HL-60 (cell line): ENCODE data around the gene GNS.

Experiments
- DNase-seq, 2 experiments: peaks; one replicate each; pipeline ENCODE4 v3.0.0-alpha.2; 2010 to 2020; ENCODE audit warnings: low read depth in 1 of 2, low spot score in 1 of 2
- H3K27ac ChIP-seq: fragments of 250-450 bp; sonication (Bioruptor Pico); replicated peaks from 2 replicates; pipeline ENCODE4 v1.5.1; 2020; ENCODE audit warnings: mild to moderate bottlenecking, moderate library complexity
- H3K27me3 ChIP-seq: fragments of 250-450 bp; sonication (Bioruptor Pico); 2 replicates; pipeline ENCODE4 v1.5.1; 2021; ENCODE audit warnings: mild to moderate bottlenecking, moderate library complexity; ENCODE audit not compliant: insufficient read depth, poor library complexity, severe bottlenecking
- H3K4me3 ChIP-seq: replicated peaks from 2 replicates; pipeline ENCODE4 v1.5.1; 2011; ENCODE audit warnings: mild to moderate bottlenecking, control low read depth, low read length; ENCODE audit not compliant: insufficient read depth
- CTCF ChIP-seq: IDR thresholded peaks from one replicate; pipeline ENCODE4 v1.5.1; 2011; ENCODE audit warnings: low read length, control low read depth, inconsistent platforms; ENCODE audit not compliant: insufficient read depth
- GABPA ChIP-seq: IDR thresholded peaks from 2 replicates; pipeline ENCODE4 v1.6.1; 2012; ENCODE audit warnings: low read depth
- POLR2AphosphoS5 ChIP-seq: IDR thresholded peaks from 2 replicates; pipeline ENCODE4 v1.6.1; 2012; ENCODE audit warnings: low read depth
- REST ChIP-seq: IDR thresholded peaks from 2 replicates; pipeline ENCODE4 v1.6.1; 2012; ENCODE audit warnings: low read depth; ENCODE audit not compliant: insufficient replicate concordance
- SPI1 ChIP-seq: IDR thresholded peaks from 2 replicates; pipeline ENCODE4 v1.6.1; 2012; ENCODE audit warnings: low read depth, mild to moderate bottlenecking, borderline replicate concordance

Gene GNS

GRCh38 chr12:64749461-64750200, 9.6 kb downstream of the GNS start:
- TF ChIP-seq REST (no peak), SPI1 (no peak), GABPA (0 out of 2 replicates have a peak, but pooled peaks have one; percentile 23), CTCF (no peak), POLR2AphosphoS5 (peak; percentile 46; the same call in 1 of the 2 replicates)
- no peak overlapping the region for H3K4me3 ChIP-seq
- peak overlapping the region; percentile 72 for H3K27ac ChIP-seq
- DNase-seq = peak; percentile 72 to 92
- H3K27me3 ChIP-seq = no peaks in the 10 kb centered on the region

- Histone ChIP-seq H3K4me3 (no peak overlapping the region), H3K27ac (no peak overlapping the region), H3K27me3 (no peaks in the 10 kb centered on the region)
- no peak for TF ChIP-seq GABPA
- TF ChIP-seq SPI1 = no peak
- TF ChIP-seq REST = no peak
- no peak for TF ChIP-seq POLR2AphosphoS5
- no peak for TF ChIP-seq CTCF
- no peak for DNase-seq
These were observed 11.5 kb downstream of the GNS start for GRCh38 chr12:64747695-64748094.

- H3K27ac ChIP-seq = no peak overlapping the region
- no peak for DNase-seq
- no peaks in the 10 kb centered on the region for H3K27me3 ChIP-seq
- no peak overlapping the region for H3K4me3 ChIP-seq
- TF ChIP-seq CTCF (no peak), SPI1 (peak; percentile 20; the same call in 1 of the 2 replicates)
These were observed 12.5 kb downstream of the GNS start for GRCh38 chr12:64746663-64747062.

GRCh38 chr12:64745980-64746379, 13.2 kb downstream of the GNS start:
- H3K27me3 ChIP-seq = no peaks in the 10 kb centered on the region
- DNase-seq = no peak
- H3K4me3 ChIP-seq = no peak overlapping the region
- H3K27ac ChIP-seq = no peak overlapping the region
- TF ChIP-seq CTCF (no peak), GABPA (no peak), SPI1 (no peak), REST (no peak), POLR2AphosphoS5 (no peak)
